ENCODE measurements around the gene SGK2.

- no peak for TF ChIP-seq EZH2 (optimal IDR thresholded peaks at IDR 0.05; ENCODE audit: low read depth, low read length)
- TF ChIP-seq CTCF (IDR thresholded peaks at IDR 0.05; ENCODE audit: low read length) = no peak
These were observed 18.2 kb upstream of the SGK2 start for GRCh38 chr20:43540673-43541060.

Measured in MM.1S (cell line).